ENCODE data around the gene OLFM2. TPM values are rescaled to one million over a fixed set of nuclear protein-coding genes. Genes with fewer than 3 reads are reported as not detected.
"Not testable (repeated sequence)": the region's sequence is repeated elsewhere in the genome, so short reads cannot be mapped to it uniquely, and the experiment has no call there.

The OLFM2 gene
- total and polyA plus RNA-seq, 4 experiments from 2014 or later, result 5.0 to 10.4 (median 9.4) TPM

DNA sequence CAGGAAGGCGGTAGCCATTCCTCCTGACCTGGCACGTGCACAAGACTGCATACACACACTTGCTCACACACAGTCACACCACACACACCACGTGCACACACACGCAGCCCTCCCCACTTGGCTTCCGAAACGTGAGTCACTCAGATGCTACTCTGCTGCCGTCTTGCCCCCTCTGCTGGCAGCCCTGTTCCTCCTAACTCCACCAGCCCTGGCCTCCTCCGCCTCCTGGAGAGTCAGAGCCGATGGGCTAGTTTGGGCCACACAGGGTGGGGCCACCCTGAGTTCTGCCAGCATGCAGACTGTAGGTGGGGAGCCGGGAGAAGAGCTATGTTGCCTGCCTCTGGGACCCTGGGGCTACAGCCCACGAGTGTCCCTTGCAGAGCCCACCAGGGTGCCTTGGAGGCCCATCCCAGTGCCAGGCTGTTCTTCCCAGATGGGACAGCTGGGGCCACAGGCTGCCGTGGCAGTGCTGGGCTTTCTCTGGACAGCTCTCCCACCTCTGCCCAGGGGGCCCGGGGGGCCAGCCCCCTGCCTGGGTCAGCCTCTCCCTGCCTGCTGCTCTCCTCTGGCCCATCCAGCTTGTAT, 89.1 kb downstream of the OLFM2 start:
- peaks cover 11 to 35% (median 18%) of the 10 kb centered on the region in 4 donors for H3K4me1 Mint-ChIP-seq
- no peak overlapping the region for H3K27ac ChIP-seq (ENCODE audit: low read depth, low read length)
- no peaks in the 10 kb centered on the region for H3K27me3 ChIP-seq (ENCODE audit: insufficient read depth, low read length)
- H3K27ac Mint-ChIP-seq, result peak overlapping the region in 3 of 7 donors; percentile 7 to 77 (median 74)
- peak in 1 of 5 donors; percentile 17 for DNase-seq
- ChIA-PET POLR2A (ENCODE audit: partially characterized antibody) (no interaction called here), CTCF (ENCODE audit: partially characterized antibody) (interaction anchor here (0.6 to 1.5 kb wide), 4 partner anchors 11 to 29 kb away, joined by 3 to 5 read pairs (median 3); no protein-coding TSS in a partner anchor)
- H3K9me3 Mint-ChIP-seq, result peaks cover 0 to 2% (median 0%) of the 10 kb centered on the region in 8 donors
- H3K4me3 Mint-ChIP-seq, result no peak overlapping the region
- H3K4me3 ChIP-seq (ENCODE audit: low read length in 2 of 2), result no peak overlapping the region
- no peaks in the 10 kb centered on the region for H3K9me3 ChIP-seq (ENCODE audit: control insufficient read depth in 1 of 2, low read length in 2 of 2)
- intact Hi-C loops (cut with micrococcal nuclease), result no loop called here
- H3K36me3 Mint-ChIP-seq, result peaks cover 24 to 61% of the 10 kb centered on the region in 2 donors
- no peaks in the 10 kb centered on the region for H3K27me3 Mint-ChIP-seq
- H3K4me1 ChIP-seq (ENCODE audit: insufficient read depth, low read length), result peaks cover 9% of the 10 kb centered on the region
- peaks cover 47% of the 10 kb centered on the region for H3K36me3 ChIP-seq (ENCODE audit: insufficient read depth, low read length)

DNA sequence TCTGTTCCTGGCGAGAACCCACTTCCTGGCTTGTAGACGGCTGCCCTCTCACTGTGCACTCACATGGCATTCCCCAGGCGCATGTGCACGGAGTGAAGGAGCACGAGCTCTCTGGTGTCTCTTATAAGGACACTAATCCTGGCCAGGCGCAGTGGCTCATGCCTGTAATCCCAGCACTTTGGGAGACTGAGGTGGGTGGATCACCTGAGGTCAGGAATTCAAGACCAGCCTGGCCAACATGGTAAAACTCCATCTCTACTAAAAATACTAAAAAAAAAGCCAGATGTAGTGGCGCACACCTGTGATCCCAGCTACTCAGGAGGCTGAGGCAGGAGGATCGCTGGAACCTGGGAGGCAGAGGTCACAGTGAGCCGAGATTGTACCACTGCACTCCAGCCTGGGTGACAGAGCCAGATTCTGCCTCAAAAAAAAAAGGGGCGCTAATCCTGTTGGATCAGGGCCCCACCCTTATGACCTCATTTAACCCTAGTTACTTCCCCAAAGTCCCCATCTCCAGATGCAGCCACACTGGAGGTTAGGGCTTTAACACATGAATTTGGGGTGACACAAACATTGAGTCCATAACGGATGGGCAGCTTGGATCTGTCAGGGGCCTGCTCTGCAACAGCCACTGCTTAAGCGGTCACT, 92.6 kb downstream of the OLFM2 start:
- intact Hi-C loops (cut with micrococcal nuclease); H3K4me3 Mint-ChIP-seq; H3K9me3 ChIP-seq (ENCODE audit: control insufficient read depth in 1 of 2, low read length in 2 of 2); H3K27ac ChIP-seq (ENCODE audit: low read depth, low read length); H3K4me1 ChIP-seq (ENCODE audit: insufficient read depth, low read length); H3K27me3 Mint-ChIP-seq; H3K9me3 Mint-ChIP-seq; POLR2A ChIA-PET (ENCODE audit: partially characterized antibody); H3K4me3 ChIP-seq (ENCODE audit: low read length in 2 of 2); DNase-seq; CTCF ChIA-PET (ENCODE audit: partially characterized antibody); H3K27ac Mint-ChIP-seq; H3K27me3 ChIP-seq (ENCODE audit: insufficient read depth, low read length): not testable (repeated sequence)
- Mint-ChIP-seq H3K36me3 (peaks cover 47 to 73% of the 10 kb centered on the region in 2 donors), H3K4me1 (peaks cover 11 to 44% (median 22%) of the 10 kb centered on the region in 4 donors)
- peaks cover 77% of the 10 kb centered on the region for H3K36me3 ChIP-seq (ENCODE audit: insufficient read depth, low read length)

DNA sequence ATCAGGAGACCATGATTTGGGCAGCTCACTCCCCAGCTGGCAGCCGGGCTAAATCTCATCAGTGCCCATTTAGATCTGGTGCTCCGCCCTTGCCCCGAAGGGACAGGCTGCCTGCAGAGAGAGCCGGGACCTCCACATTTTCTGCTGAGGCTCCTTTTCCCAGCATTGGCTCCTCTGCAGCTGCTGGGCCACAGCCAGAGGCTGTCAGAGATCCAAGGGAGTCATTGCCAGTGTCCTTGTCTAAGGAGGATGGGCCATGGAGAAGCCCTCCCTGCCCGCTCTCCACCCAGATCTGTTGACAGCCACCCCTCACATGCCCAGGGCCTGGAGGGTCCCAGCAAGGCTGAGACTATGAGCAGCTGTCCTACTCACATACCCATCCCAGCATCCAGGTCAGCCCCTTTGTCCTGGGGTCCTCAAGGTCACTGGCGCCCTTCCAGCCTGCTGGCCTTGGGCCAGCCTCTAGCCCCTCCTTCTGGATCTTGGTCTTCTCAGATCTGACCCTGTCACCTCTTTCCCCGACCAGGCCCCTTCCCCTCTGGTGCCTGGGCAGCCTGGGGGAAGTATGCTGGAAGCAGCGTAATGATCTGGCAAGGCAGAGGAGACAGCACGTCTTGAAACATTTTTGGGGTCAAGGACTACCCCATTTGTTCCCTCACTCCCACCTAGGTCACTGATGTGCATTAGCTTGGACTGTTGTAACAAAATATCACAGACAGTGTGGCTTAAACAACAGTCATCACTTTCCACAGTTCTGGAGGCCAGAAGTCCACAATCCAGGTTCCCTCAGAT, 93.3 kb downstream of the OLFM2 start:
- H3K4me1 Mint-ChIP-seq, result peaks cover 12 to 48% (median 22%) of the 10 kb centered on the region in 4 donors
- peaks cover 77% of the 10 kb centered on the region for H3K36me3 ChIP-seq (ENCODE audit: insufficient read depth, low read length)
- DNase-seq, result no peak
- peaks cover 0 to 3% (median 0%) of the 10 kb centered on the region in 8 donors for H3K9me3 Mint-ChIP-seq
- ChIA-PET CTCF (ENCODE audit: partially characterized antibody) (no interaction called here), POLR2A (ENCODE audit: partially characterized antibody) (no interaction called here)
- no peaks in the 10 kb centered on the region for H3K9me3 ChIP-seq (ENCODE audit: control insufficient read depth in 1 of 2, low read length in 2 of 2)
- H3K4me3 ChIP-seq (ENCODE audit: low read length in 2 of 2), result no peak overlapping the region
- H3K4me3 Mint-ChIP-seq, result no peak overlapping the region
- no peaks in the 10 kb centered on the region for H3K27me3 Mint-ChIP-seq
- H3K36me3 Mint-ChIP-seq, result peaks cover 48 to 73% of the 10 kb centered on the region in 2 donors
- peaks cover 5% of the 10 kb centered on the region for H3K4me1 ChIP-seq (ENCODE audit: insufficient read depth, low read length)
- H3K27ac Mint-ChIP-seq, result peak overlapping the region in 1 of 7 donors; percentile 23
- no peak overlapping the region for H3K27ac ChIP-seq (ENCODE audit: low read depth, low read length)
- intact Hi-C loops (cut with micrococcal nuclease), result no loop called here
- no peaks in the 10 kb centered on the region for H3K27me3 ChIP-seq (ENCODE audit: insufficient read depth, low read length)

DNA sequence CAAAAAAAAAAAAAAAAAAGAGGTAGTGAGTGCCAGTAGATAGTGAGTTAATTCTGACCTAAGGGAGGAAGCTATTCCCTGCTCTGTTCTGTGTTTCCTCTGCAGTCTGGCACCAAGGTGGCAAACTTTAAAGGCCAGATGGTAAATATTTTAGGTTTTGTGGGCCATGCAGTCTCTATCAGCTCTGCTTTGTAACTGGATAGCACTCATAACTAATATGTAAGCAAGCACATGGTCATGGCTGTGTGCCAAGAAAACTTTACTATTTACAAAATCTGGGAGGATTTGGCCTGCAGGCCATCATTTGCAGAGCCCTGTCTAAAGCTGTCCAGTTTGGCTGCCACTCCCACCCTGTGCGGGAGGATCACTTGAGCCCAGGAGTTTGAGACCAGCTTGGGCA, 96.9 kb downstream of the OLFM2 start:
- H3K36me3 Mint-ChIP-seq, result peaks cover 39 to 57% of the 10 kb centered on the region in 2 donors
- intact Hi-C loops (cut with micrococcal nuclease), result loop anchor here (5.0 kb wide), 1 partner anchor 413 kb away; the partner anchor contains the start of gene MRPL4
- POLR2A ChIA-PET (ENCODE audit: partially characterized antibody), result interaction anchor here (0.7 to 1.9 kb wide), 3 partner anchors 12 to 93 kb away, joined by 3 to 5 read pairs (median 4); partner anchors contain the start of gene UBL5

DNA sequence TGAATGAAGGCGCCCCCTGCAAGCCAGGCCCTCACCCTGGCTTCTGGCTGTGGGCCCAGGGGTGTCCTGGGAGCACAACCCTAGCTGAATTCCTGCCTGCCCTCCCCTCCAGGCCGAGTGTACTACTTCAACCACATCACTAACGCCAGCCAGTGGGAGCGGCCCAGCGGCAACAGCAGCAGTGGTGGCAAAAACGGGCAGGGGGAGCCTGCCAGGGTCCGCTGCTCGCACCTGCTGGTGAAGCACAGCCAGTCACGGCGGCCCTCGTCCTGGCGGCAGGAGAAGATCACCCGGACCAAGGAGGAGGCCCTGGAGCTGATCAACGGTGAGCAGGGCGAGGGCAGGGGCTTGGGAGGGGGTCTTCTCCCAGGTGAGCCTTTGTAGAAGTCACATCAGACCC, 98.0 kb downstream of the OLFM2 start:
- intact Hi-C loops (cut with micrococcal nuclease), result loop anchor here (5.0 kb wide), 1 partner anchor 414 kb away; the partner anchor contains the start of gene MRPL4
- Mint-ChIP-seq H3K4me1 (peaks cover 13 to 39% (median 25%) of the 10 kb centered on the region in 4 donors), H3K4me3 (no peak overlapping the region), H3K9me3 (peaks cover 0 to 1% (median 0%) of the 10 kb centered on the region in 8 donors), H3K27ac (no peak overlapping the region), H3K36me3 (peaks cover 29 to 46% of the 10 kb centered on the region in 2 donors), H3K27me3 (no peaks in the 10 kb centered on the region)
- Histone ChIP-seq H3K27ac (ENCODE audit: low read depth, low read length) (no peak overlapping the region), H3K9me3 (ENCODE audit: control insufficient read depth in 1 of 2, low read length in 2 of 2) (no peaks in the 10 kb centered on the region), H3K4me1 (ENCODE audit: insufficient read depth, low read length) (peaks cover 14% of the 10 kb centered on the region), H3K27me3 (ENCODE audit: insufficient read depth, low read length) (no peaks in the 10 kb centered on the region), H3K4me3 (ENCODE audit: low read length in 2 of 2) (no peak overlapping the region), H3K36me3 (ENCODE audit: insufficient read depth, low read length) (peaks cover 47% of the 10 kb centered on the region)
- DNase-seq, result no peak
- POLR2A ChIA-PET (ENCODE audit: partially characterized antibody), result interaction anchor here (0.6 to 1.9 kb wide), 3 partner anchors 11 to 542 kb away, joined by 3 to 5 read pairs (median 4); partner anchors contain the start of genes TYK2 and UBL5
- CTCF ChIA-PET (ENCODE audit: partially characterized antibody), result no interaction called here

More for the DNA sequence above, 96.9 kb downstream of the OLFM2 start:
- Mint-ChIP-seq H3K4me3 (no peak overlapping the region), H3K9me3 (peaks cover 0 to 3% (median 0%) of the 10 kb centered on the region in 8 donors), H3K27ac (peak overlapping the region in 1 of 7 donors; percentile 36), H3K27me3 (no peaks in the 10 kb centered on the region), H3K4me1 (peaks cover 13 to 40% (median 24%) of the 10 kb centered on the region in 4 donors)
- H3K27ac ChIP-seq (ENCODE audit: low read depth, low read length), result no peak overlapping the region
- DNase-seq, result no peak
- peaks cover 55% of the 10 kb centered on the region for H3K36me3 ChIP-seq (ENCODE audit: insufficient read depth, low read length)
- H3K9me3 ChIP-seq (ENCODE audit: control insufficient read depth in 1 of 2, low read length in 2 of 2), result no peaks in the 10 kb centered on the region
- no peaks in the 10 kb centered on the region for H3K27me3 ChIP-seq (ENCODE audit: insufficient read depth, low read length)
- H3K4me3 ChIP-seq (ENCODE audit: low read length in 2 of 2), result no peak overlapping the region
- CTCF ChIA-PET (ENCODE audit: partially characterized antibody), result interaction anchor here (0.7 to 1.2 kb wide), 2 partner anchors 18 to 380 kb away, joined by 3 to 5 read pairs; no protein-coding TSS in a partner anchor
- peaks cover 14% of the 10 kb centered on the region for H3K4me1 ChIP-seq (ENCODE audit: insufficient read depth, low read length)

DNA sequence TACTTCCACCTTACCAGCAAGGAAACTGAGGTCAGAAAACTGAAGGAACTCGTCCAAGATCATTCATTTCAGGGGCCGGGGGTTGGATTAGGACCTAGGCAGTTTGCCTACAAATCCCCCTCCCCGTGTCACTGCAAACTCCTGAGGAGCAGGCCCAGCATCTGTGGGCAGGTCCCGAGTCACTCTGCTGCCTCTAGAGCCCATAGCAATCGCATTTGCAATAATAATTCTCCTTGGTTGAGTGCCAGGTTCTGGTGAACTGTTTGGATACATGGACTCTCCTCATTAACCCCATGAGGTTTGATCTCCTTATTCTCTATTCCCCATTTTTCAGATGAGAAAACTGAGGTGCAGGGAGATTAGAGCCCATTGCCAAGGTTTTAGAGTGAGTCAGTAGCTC, 100.3 kb downstream of the OLFM2 start:
- Histone ChIP-seq H3K27ac (ENCODE audit: low read depth, low read length) (peak overlapping the region; percentile 74), H3K4me3 (ENCODE audit: low read length in 2 of 2) (peak overlapping the region; percentile 55 to 70)

More for the DNA sequence above, 100.3 kb downstream of the OLFM2 start:
- Mint-ChIP-seq H3K4me1 (peaks cover 12 to 29% (median 19%) of the 10 kb centered on the region in 4 donors), H3K27me3 (no peaks in the 10 kb centered on the region), H3K27ac (peak overlapping the region in 6 of 7 donors; percentile 79 to 90 (median 82)), H3K9me3 (peaks cover 0 to 1% (median 0%) of the 10 kb centered on the region in 8 donors), H3K4me3 (peak overlapping the region; percentile 79 to 89 (median 87)), H3K36me3 (peaks cover 14 to 28% of the 10 kb centered on the region in 2 donors)
- no peaks in the 10 kb centered on the region for H3K27me3 ChIP-seq (ENCODE audit: insufficient read depth, low read length)
- no peaks in the 10 kb centered on the region for H3K9me3 ChIP-seq (ENCODE audit: control insufficient read depth in 1 of 2, low read length in 2 of 2)
- ChIA-PET CTCF (ENCODE audit: partially characterized antibody) (interaction anchor here (1.6 kb wide), 1 partner anchor 31 kb away, joined by 3 read pairs; no protein-coding TSS in a partner anchor), POLR2A (ENCODE audit: partially characterized antibody) (interaction anchor here (0.9 to 4.1 kb wide), 4 partner anchors 8 to 81 kb away, joined by 3 to 40 read pairs (median 6); partner anchors contain the start of gene UBL5)
- no peak for DNase-seq
- H3K4me1 ChIP-seq (ENCODE audit: insufficient read depth, low read length), result peaks cover 14% of the 10 kb centered on the region
- H3K36me3 ChIP-seq (ENCODE audit: insufficient read depth, low read length), result peaks cover 24% of the 10 kb centered on the region
- intact Hi-C loops (cut with micrococcal nuclease), result loop anchor here (5.0 kb wide), 1 partner anchor 416 kb away; the partner anchor contains the start of gene MRPL4

All from CD4-positive, alpha-beta memory T cell (primary cell).